Keratinocyte (primary cell): ENCODE results near the gene APEH. TPM values are rescaled to one million over a fixed set of nuclear protein-coding genes. Genes with fewer than 3 reads are reported as not detected.

Experiments
- DNase-seq: peaks from one replicate; pipeline ENCODE4 v3.0.0-alpha.2; 2011; ENCODE audit warnings: low read depth, missing footprints, low spot score
- FAIRE-seq: peaks from 2 replicates; lab custom pipeline; 2011; peaks lifted over from hg19 to GRCh38; lab: Jason Lieb, UNC
- H2AFZ ChIP-seq: 2 replicates; pipeline ENCODE4 v1.6.0; 2012; ENCODE audit warnings: low read length, control low read depth, inconsistent platforms; ENCODE audit not compliant: control insufficient read depth
- H3K27ac ChIP-seq: 2 replicates; pipeline ENCODE4 v1.5.1; 2011; ENCODE audit warnings: low read length; ENCODE audit not compliant: control insufficient read depth, insufficient read depth
- H3K27me3 ChIP-seq: 3 replicates; pipeline ENCODE4 v1.6.0; 2011; ENCODE audit warnings: low read length; ENCODE audit not compliant: control insufficient read depth, insufficient read depth; ENCODE audit errors: extremely low read depth
- H3K36me3 ChIP-seq, 2 experiments: 2 replicates in 1 of 2; 3 replicates in 1 of 2; pipeline ENCODE4 v1.5.1; 2011; ENCODE audit warnings: low read length in 2 of 2, mild to moderate bottlenecking in 1 of 2; ENCODE audit not compliant: control insufficient read depth in 2 of 2, insufficient read depth in 2 of 2; ENCODE audit errors: extremely low read depth in 1 of 2
- H3K4me1 ChIP-seq: 3 replicates; pipeline ENCODE4 v1.5.1; 2011; ENCODE audit warnings: low read length; ENCODE audit not compliant: control insufficient read depth, insufficient read depth; ENCODE audit errors: extremely low read depth
- H3K4me2 ChIP-seq: 3 replicates; pipeline ENCODE4 v1.6.0; 2011; ENCODE audit warnings: low read depth, low read length; ENCODE audit not compliant: control insufficient read depth, insufficient read depth; ENCODE audit errors: extremely low read depth
- H3K4me3 ChIP-seq, 3 experiments: fragments of 200-600 bp in 1 of 3; sonication (generic) in 1 of 3; 2 replicates in 2 of 3; 3 replicates in 1 of 3; pipeline ENCODE4 v1.5.1; 2011 to 2016; ENCODE audit warnings: low read length in 3 of 3, mild to moderate bottlenecking in 3 of 3, control low read depth in 2 of 3, inconsistent platforms in 1 of 3, low read depth in 1 of 3, mixed read lengths in 1 of 3, mixed run types in 1 of 3, moderate library complexity in 1 of 3; ENCODE audit not compliant: control insufficient read depth in 2 of 3, insufficient read depth in 2 of 3; ENCODE audit errors: extremely low read depth in 1 of 3
- H3K79me2 ChIP-seq: 2 replicates; pipeline ENCODE4 v1.6.0; 2012; ENCODE audit warnings: low read length; ENCODE audit not compliant: control insufficient read depth, insufficient read depth
- H3K9ac ChIP-seq: 3 replicates; pipeline ENCODE4 v1.6.0; 2011; ENCODE audit warnings: low read length; ENCODE audit not compliant: control insufficient read depth, insufficient read depth; ENCODE audit errors: extremely low read depth
- H3K9me1 ChIP-seq: 3 replicates; pipeline ENCODE4 v1.6.0; 2011; ENCODE audit warnings: low read length; ENCODE audit not compliant: control insufficient read depth, insufficient read depth; ENCODE audit errors: extremely low read depth
- H3K9me3 ChIP-seq: 2 replicates; pipeline ENCODE4 v1.5.1; 2012; ENCODE audit warnings: low read depth, low read length; ENCODE audit not compliant: control insufficient read depth
- H4K20me1 ChIP-seq: 3 replicates; pipeline ENCODE4 v1.6.0; 2011; ENCODE audit warnings: low read length; ENCODE audit not compliant: control insufficient read depth, insufficient read depth; ENCODE audit errors: extremely low read depth
- CTCF ChIP-seq, 3 experiments: IDR thresholded peaks in 1 of 3; conservative IDR thresholded peaks in 1 of 3; optimal IDR thresholded peaks in 1 of 3; 2 replicates in 2 of 3; 3 replicates in 1 of 3; pipeline versions ENCODE3 to v1.5.1; 2011; ENCODE audit warnings: low read length in 3 of 3, mild to moderate bottlenecking in 3 of 3, moderate library complexity in 2 of 3, control low read depth in 1 of 3, inconsistent platforms in 1 of 3; ENCODE audit not compliant: insufficient read depth in 2 of 3; ENCODE audit errors: extremely low read depth in 1 of 3
- EZH2 ChIP-seq: IDR thresholded peaks from one replicate; pipeline ENCODE4 v1.6.1; 2012; ENCODE audit warnings: inconsistent platforms, mild to moderate bottlenecking, low read length, moderate library complexity
- dilution Hi-C: fragments of 300-500 bp; cut with MboI; formaldehyde crosslinking; loops from one replicate; pipeline ENCODE4 v1.7.0; 2020; ENCODE audit warnings: low sequenced_read_pairs; ENCODE audit not compliant: extremely low pct_ligation_motif_present
- polyA plus RNA-seq, 5 experiments: library from polyadenylated mRNA; depleted of rRNA in 3 of 5; stranded (reverse) in 3 of 5; stranded (forward) in 1 of 5; unstranded in 1 of 5; fragments of >200 nt; gene quantifications; 1 replicate in 1 of 5; 2 replicates in 3 of 5; 3 replicates in 1 of 5; pipeline versions ENCODE4 v1.2.1 to v1.2.3, GENCODE V29; 2011 to 2012; ENCODE audit warnings: missing spikeins in 2 of 5, low read depth in 1 of 5, low replicate concordance in 1 of 5

Gene APEH
- polyA plus RNA-seq, 1 donor (not counting 4 experiments of a cell fraction or from before 2014, with no cell fraction given): 106 TPM

GRCh38 chr3:49723296-49723627, 49.1 kb downstream of the APEH start:
- Histone ChIP-seq H3K27ac (peak overlapping the region; percentile 96), H3K4me2 (peak overlapping the region; percentile 80), H3K36me3 (peaks cover 21 to 30% of the 10 kb centered on the region in 2 experiments), H3K9ac (peak overlapping the region; percentile 99), H3K9me3 (no peaks in the 10 kb centered on the region), H3K4me1 (peaks cover 23% of the 10 kb centered on the region), H2AFZ (peak overlapping the region; percentile 62), H3K9me1 (no peaks in the 10 kb centered on the region), H3K79me2 (peaks cover 17% of the 10 kb centered on the region), H3K27me3 (no peaks in the 10 kb centered on the region), H4K20me1 (peaks cover 14% of the 10 kb centered on the region), H3K4me3 (peak overlapping the region; percentile 94 to 99 (median 96))
- DNase-seq (no peak), FAIRE-seq (peak; percentile 51)
- TF ChIP-seq EZH2: no peak
- no peak for TF ChIP-seq CTCF (optimal IDR thresholded peaks at IDR 0.05 in 1 of 3, IDR thresholded peaks at IDR 0.05 in 1 of 3, conservative IDR thresholded peaks at IDR 0.05 in 1 of 3; ENCODE audit: extremely low read depth in 1 of 3, insufficient read depth in 2 of 3, low read length in 3 of 3)
- dilution Hi-C loops: no loop called here

- no peak for TF ChIP-seq CTCF (optimal IDR thresholded peaks at IDR 0.05 in 1 of 3, IDR thresholded peaks at IDR 0.05 in 1 of 3, conservative IDR thresholded peaks at IDR 0.05 in 1 of 3; ENCODE audit: extremely low read depth in 1 of 3, insufficient read depth in 2 of 3, low read length in 3 of 3)
- TF ChIP-seq EZH2: no peak
- Histone ChIP-seq H3K9ac (peak within 1 kb of the TSS; percentile 99), H3K79me2 (peaks cover 17% of the 10 kb centered on the region), H3K36me3 (peaks cover 21 to 30% of the 10 kb centered on the region in 2 experiments), H3K27ac (peak within 1 kb of the TSS; percentile 96), H3K4me1 (peaks cover 17% of the 10 kb centered on the region), H3K4me2 (peak within 1 kb of the TSS; percentile 95), H3K4me3 (peak within 1 kb of the TSS; percentile 94 to 99 (median 96)), H3K9me3 (no peaks in the 10 kb centered on the region), H2AFZ (peak within 1 kb of the TSS; percentile 62), H4K20me1 (peaks cover 9% of the 10 kb centered on the region), H3K27me3 (no peaks in the 10 kb centered on the region), H3K9me1 (no peaks in the 10 kb centered on the region)
- FAIRE-seq: peak; percentile 67
- peak; percentile 76 for DNase-seq
- dilution Hi-C loops: no loop called here
Observed at GRCh38 chr3:49723628-49724551, 49.7 kb downstream of the APEH start, which contains the start of gene GMPPB. Gene GMPPB (minus strand): TSS chr3:49723951. CDS start chr3:49723726, 225 bp downstream.
